ENCODE results near the gene KCNG1. TPM values are rescaled to one million over a fixed set of nuclear protein-coding genes. Genes with fewer than 3 reads are reported as not detected.
A peak's percentile ranks its signal among the peaks of the same experiment; 100 is the strongest.

Gene KCNG1
- total and polyA plus RNA-seq, 2 of the 13 experiments (the other 11 are each of a cell fraction or from before 2014, with no cell fraction given) = not detected

- peak; percentile 33; the same call in 1 of the 2 replicates for TF ChIP-seq ZNF501 (CRISPR knock-in tag; IDR thresholded peaks at IDR 0.05)
- TF ChIP-seq SAP130 (CRISPR knock-in tag; IDR thresholded peaks at IDR 0.05; ENCODE audit: low read depth) = peak; percentile 38; the same call in 1 of the 2 replicates
- peak; percentile 57; the same call in 1 of the 2 replicates for TF ChIP-seq REPIN1 (CRISPR knock-in tag; IDR thresholded peaks at IDR 0.05; ENCODE audit: borderline replicate concordance, low read depth)
- no peak for TF ChIP-seq ZNF788 (CRISPR knock-in tag; IDR thresholded peaks at IDR 0.05; ENCODE audit: borderline replicate concordance)
- TF ChIP-seq ZFP37 (CRISPR knock-in tag; IDR thresholded peaks at IDR 0.05; ENCODE audit: borderline replicate concordance) = peak; percentile 41; the same call in 1 of the 2 replicates
- TF ChIP-seq TP53 (CRISPR knock-in tag; conservative IDR thresholded peaks at IDR 0.05) = no peak
- no peak for TF ChIP-seq SRSF1 (optimal IDR thresholded peaks at IDR 0.05; ENCODE audit: low read depth, low read length)
- no peak for TF ChIP-seq HINFP (CRISPR knock-in tag; IDR thresholded peaks at IDR 0.05; ENCODE audit: low read depth)
- 0 out of 2 replicates have a peak, but pooled peaks have one; percentile 13 for TF ChIP-seq HHEX (CRISPR knock-in tag; IDR thresholded peaks at IDR 0.05)
- no peak for TF ChIP-seq ZBTB7A (CRISPR knock-in tag; IDR thresholded peaks at IDR 0.05)
- no peak for TF ChIP-seq ZNF10 (CRISPR knock-in tag; IDR thresholded peaks at IDR 0.05; ENCODE audit: borderline replicate concordance, low read depth)
- no peak for TF ChIP-seq KDM4B (CRISPR knock-in tag; IDR thresholded peaks at IDR 0.05)
- peak; percentile 46 for TF ChIP-seq SALL1 (CRISPR knock-in tag; IDR thresholded peaks at IDR 0.05)
- TF ChIP-seq ZNF343 (CRISPR knock-in tag; IDR thresholded peaks at IDR 0.05) = no peak
- 0 out of 2 replicates have a peak, but pooled peaks have one; percentile 19 for TF ChIP-seq ZMYM4 (CRISPR knock-in tag; IDR thresholded peaks at IDR 0.05)
- TF ChIP-seq ZNF350 (CRISPR knock-in tag; IDR thresholded peaks at IDR 0.05; ENCODE audit: borderline replicate concordance, low read depth) = peak; percentile 10; the same call in 1 of the 2 replicates
- peak; percentile 14; the same call in 1 of the 2 replicates for TF ChIP-seq GABPB1 (CRISPR knock-in tag; IDR thresholded peaks at IDR 0.05)
- TF ChIP-seq, protein P1, sequence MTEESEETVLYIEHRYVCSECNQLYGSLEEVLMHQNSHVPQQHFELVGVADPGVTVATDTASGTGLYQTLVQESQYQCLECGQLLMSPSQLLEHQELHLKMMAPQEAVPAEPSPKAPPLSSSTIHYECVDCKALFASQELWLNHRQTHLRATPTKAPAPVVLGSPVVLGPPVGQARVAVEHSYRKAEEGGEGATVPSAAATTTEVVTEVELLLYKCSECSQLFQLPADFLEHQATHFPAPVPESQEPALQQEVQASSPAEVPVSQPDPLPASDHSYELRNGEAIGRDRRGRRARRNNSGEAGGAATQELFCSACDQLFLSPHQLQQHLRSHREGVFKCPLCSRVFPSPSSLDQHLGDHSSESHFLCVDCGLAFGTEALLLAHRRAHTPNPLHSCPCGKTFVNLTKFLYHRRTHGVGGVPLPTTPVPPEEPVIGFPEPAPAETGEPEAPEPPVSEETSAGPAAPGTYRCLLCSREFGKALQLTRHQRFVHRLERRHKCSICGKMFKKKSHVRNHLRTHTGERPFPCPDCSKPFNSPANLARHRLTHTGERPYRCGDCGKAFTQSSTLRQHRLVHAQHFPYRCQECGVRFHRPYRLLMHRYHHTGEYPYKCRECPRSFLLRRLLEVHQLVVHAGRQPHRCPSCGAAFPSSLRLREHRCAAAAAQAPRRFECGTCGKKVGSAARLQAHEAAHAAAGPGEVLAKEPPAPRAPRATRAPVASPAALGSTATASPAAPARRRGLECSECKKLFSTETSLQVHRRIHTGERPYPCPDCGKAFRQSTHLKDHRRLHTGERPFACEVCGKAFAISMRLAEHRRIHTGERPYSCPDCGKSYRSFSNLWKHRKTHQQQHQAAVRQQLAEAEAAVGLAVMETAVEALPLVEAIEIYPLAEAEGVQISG (CRISPR knock-in tag; IDR thresholded peaks at IDR 0.05) = no peak
- TF ChIP-seq FOXC1 (CRISPR knock-in tag; IDR thresholded peaks at IDR 0.05; ENCODE audit: borderline replicate concordance) = peak; percentile 61; the same call in 1 of the 2 replicates
- TF ChIP-seq ZFAT (CRISPR knock-in tag; conservative IDR thresholded peaks at IDR 0.05) = peak; percentile 47; the same call in 1 of the 2 replicates
- peak; percentile 56 for TF ChIP-seq MEIS2 (CRISPR knock-in tag; IDR thresholded peaks at IDR 0.05)
- 0 out of 2 replicates have a peak, but pooled peaks have one; percentile 27 for TF ChIP-seq TARDBP (CRISPR knock-in tag; IDR thresholded peaks at IDR 0.05)
- peak; percentile 30; the same call in 1 of the 2 replicates for TF ChIP-seq RAD21 (CRISPR knock-in tag; IDR thresholded peaks at IDR 0.05)
These were observed 41.8 kb downstream of the KCNG1 start (continued) for GRCh38 chr20:50980851-50981713.
